ENCODE results near the gene ADAMTS2. TPM values are rescaled to one million over a fixed set of nuclear protein-coding genes. Genes with fewer than 3 reads are reported as not detected.

The ADAMTS2 gene
- total RNA-seq, 4 donors from 2014 or later, result 2.3 to 10.6 (median 3.0) TPM

DNA sequence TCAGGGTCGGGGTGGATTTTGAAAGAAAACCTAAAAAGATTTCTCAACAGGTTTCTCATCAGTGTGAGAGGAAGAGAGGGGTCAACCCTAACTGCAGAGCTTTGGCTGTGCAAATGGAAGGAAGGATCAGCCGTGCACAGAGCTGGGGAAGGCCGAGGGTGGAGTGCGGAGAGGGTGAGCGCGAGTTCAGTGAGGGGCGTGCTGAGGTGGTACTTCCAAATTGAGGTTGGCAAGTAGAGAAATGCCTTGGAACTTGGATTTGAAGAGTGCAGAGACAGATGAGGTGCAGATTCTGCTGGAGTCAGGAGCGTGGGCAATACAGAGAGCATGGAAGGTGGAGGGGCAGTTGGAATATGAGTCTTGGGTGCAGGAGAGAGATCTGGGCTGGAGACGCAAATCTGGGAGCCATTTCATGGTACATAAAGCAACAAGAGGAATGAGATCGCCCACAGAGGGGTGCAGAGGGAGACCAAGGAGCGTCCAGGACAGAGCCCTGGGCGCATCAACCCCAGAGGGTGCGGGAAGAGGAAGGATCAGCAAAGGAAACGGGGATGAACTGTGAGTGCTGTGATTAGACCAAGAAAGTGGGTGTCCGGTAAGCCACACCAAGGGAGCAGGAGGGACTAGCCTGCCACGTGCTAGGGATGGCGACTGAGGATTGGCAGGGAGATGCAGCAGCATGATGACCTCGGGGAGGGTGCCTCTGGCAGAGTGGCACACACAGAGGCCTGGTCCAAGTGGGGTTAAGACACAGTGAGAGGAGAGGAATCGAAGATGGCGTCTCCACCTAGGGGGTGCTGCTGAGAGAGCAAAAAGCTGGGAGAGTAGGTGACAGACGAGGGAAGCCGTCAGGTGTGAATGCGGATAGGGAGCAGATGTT is 105.8 kb downstream of the ADAMTS2 start:
- intact Hi-C loops (cut with DNase I; ENCODE audit: low total_unique reads), result no loop called here
- peak in 1 of 2 donors; percentile 63 for DNase-seq (ENCODE audit: low spot score in 2 of 2)
- no peak overlapping the region for H3K4me3 ChIP-seq (ENCODE audit: low read depth, poor library complexity, severe bottlenecking)
- no peak for TF ChIP-seq POLR2A (IDR thresholded peaks at IDR 0.05)
- TF ChIP-seq, protein P1, sequence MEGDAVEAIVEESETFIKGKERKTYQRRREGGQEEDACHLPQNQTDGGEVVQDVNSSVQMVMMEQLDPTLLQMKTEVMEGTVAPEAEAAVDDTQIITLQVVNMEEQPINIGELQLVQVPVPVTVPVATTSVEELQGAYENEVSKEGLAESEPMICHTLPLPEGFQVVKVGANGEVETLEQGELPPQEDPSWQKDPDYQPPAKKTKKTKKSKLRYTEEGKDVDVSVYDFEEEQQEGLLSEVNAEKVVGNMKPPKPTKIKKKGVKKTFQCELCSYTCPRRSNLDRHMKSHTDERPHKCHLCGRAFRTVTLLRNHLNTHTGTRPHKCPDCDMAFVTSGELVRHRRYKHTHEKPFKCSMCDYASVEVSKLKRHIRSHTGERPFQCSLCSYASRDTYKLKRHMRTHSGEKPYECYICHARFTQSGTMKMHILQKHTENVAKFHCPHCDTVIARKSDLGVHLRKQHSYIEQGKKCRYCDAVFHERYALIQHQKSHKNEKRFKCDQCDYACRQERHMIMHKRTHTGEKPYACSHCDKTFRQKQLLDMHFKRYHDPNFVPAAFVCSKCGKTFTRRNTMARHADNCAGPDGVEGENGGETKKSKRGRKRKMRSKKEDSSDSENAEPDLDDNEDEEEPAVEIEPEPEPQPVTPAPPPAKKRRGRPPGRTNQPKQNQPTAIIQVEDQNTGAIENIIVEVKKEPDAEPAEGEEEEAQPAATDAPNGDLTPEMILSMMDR (IDR thresholded peaks at IDR 0.05), result no peak
- WGBS, 2 donors, result 92% methylated on average over 23 of the region's 23 CpGs

DNA sequence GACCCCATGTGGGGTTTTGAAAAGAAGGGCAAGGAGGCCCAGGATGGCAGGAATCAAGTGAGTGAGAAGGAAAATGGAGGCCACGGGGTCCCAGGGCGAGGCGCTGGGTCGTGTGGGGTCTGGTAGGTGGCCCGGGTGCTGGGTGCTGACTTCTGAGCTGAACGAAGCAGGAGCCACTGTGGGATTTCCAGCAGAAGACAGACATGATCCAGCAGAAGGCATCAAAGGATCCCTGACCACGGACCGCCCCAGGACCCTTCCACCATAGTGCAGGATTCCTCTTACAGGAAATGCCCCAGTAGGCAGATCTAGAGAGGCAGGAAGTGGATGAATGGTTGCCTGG is 106.7 kb downstream of the ADAMTS2 start:
- no peak for TF ChIP-seq POLR2A (IDR thresholded peaks at IDR 0.05)
- TF ChIP-seq, protein P1 (IDR thresholded peaks at IDR 0.05), result no peak
- intact Hi-C loops (cut with DNase I; ENCODE audit: low total_unique reads), result no loop called here
- DNase-seq (ENCODE audit: low spot score in 2 of 2), result peak in 1 of 2 donors; percentile 45
- H3K4me3 ChIP-seq (ENCODE audit: low read depth, poor library complexity, severe bottlenecking), result no peak overlapping the region
- WGBS, 2 donors, result 94 to 96% methylated on average over 8 of the region's 8 CpGs

DNA sequence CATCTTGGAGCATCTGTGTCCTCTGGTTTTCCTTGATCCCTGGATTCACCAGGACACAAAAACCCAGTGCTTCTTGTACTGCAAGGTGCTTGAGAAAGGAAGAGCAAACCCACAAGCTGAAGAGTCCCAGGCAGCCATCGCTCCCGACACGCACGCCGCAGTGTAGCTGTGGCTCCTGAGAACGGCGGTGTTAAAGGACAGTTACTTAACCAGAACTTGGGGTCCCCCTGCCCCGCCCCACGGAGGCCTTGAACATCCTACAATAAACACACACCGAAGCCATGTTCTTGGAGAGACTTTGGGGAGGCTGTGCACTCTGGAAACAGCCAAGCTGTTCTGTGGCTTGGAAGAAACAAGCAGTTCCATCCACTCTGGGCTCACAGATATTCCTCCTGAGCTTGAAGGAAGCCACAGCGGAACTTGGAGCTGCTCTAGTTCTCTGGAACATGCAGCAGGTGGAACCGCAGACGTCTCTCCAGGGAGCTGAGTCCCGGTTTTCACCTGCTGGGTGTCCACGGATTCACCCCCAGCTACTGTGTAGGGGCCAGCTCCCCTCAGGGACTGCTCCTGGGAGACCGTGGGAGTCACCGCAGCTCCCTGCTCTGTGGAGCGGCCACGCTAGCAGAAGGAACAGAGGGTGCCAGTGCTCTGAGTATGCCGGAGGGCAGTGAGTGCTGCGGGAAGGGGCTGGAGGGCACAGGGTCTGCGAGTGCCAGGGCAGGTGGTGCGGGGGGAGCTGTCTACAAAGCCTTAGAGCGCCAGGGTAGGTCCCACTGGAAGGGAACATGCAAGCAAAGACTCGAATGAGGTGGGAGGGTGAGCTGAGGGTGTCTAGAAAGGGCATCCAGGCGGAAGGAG is 107.3 kb downstream of the ADAMTS2 start:
- H3K4me3 ChIP-seq (ENCODE audit: low read depth, poor library complexity, severe bottlenecking), result no peak overlapping the region
- WGBS, 2 donors, result 93 to 94% methylated on average over 26 of the region's 26 CpGs
- DNase-seq (ENCODE audit: low spot score in 2 of 2), result peak in 1 of 2 donors; percentile 66
- no peak for TF ChIP-seq POLR2A (IDR thresholded peaks at IDR 0.05)
- TF ChIP-seq, protein P1 (IDR thresholded peaks at IDR 0.05), result no peak
- intact Hi-C loops (cut with DNase I; ENCODE audit: low total_unique reads), result no loop called here

DNA sequence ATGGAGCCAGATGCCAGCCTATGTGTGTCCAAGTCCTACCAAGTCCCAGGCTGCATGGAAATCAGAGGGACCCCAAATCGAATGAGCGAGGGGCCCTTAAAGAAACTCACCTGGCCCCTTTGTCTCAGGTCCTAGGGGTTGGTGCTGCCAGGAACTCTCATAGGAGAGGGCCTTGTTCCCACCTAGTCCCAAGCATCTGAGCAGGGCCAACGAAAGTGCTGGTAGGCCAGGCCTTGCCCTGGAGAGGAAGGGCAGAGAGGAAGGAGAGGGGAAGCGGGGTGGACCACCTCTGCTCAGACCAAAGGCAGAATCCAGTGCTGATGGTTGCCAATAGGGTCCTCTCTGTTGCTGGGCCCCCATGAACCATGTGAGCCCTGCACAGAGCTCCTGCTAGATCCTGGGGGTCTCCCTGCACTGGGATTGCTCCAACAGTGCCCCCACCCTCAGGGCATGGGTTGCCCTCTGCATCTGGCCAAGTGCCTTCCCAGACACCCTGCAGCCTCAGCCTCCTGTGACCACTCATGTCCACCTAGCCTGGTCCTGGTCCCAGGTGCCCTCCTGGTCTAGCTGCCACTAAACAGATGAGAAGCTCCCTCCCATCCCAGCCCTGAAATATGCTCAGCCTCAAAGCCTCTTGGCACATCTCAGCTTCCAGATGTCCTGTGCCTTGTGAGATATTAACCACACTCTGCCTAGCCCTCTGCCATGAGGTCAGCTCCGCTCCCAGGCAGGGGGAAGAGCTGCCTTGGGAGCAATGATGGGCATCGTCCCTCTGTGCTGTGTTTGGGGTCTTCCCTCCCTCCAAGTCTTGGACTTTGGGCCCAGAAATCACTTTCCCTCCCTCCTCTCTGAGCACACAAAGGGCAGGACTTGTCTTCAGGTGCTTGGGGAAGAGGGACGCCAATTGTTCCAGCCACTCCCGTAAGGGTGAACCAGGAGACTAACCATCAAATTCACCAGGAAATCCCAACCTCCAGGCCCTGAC is 109.6 kb downstream of the ADAMTS2 start:
- no peak for TF ChIP-seq POLR2A (IDR thresholded peaks at IDR 0.05)
- TF ChIP-seq, protein P1 (IDR thresholded peaks at IDR 0.05), result no peak
- intact Hi-C loops (cut with DNase I; ENCODE audit: low total_unique reads), result no loop called here
- 82 to 90% methylated on average over 8 of the region's 8 CpGs for WGBS, 2 donors
- peak in 1 of 2 donors; percentile 53 for DNase-seq (ENCODE audit: low spot score in 2 of 2)
- H3K4me3 ChIP-seq (ENCODE audit: low read depth, poor library complexity, severe bottlenecking), result no peak overlapping the region

DNA sequence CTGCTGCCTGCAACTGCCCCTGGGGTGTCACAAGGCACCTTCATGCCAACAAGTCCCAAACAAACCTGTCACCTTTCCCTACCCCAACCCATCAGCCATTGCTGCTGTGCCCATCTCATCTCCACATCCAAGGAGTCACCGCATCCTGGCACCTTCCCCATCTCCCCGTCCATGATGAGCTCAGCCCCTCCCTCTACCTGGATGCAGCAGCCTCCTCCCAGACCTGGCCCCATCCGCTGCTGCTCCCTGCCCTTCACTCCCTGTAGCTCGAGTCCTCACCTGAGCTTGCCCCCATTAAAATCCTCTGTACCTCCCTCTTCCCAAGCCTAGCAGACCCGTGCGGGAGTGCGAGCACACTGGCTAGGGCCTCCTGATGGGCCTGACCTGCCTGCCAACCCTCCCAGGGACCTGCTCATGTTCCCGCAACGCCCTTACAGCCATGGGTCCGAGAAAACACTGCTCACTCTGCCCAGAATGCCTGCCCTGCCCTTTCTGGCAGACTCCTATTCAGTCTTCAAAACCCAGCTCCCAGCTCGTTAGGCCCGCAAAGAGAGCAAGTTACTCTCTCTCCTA is 110.6 kb downstream of the ADAMTS2 start:
- intact Hi-C loops (cut with DNase I; ENCODE audit: low total_unique reads), result no loop called here
- DNase-seq (ENCODE audit: low spot score in 2 of 2), result peak in 1 of 2 donors; percentile 68
- 92 to 93% methylated on average over 12 of the region's 12 CpGs for WGBS, 2 donors
- TF ChIP-seq, protein P1 (IDR thresholded peaks at IDR 0.05), result no peak
- TF ChIP-seq POLR2A (IDR thresholded peaks at IDR 0.05), result no peak
- H3K4me3 ChIP-seq (ENCODE audit: low read depth, poor library complexity, severe bottlenecking), result no peak overlapping the region

Data from lower leg skin (tissue), 4 donors.